Psoas muscle (tissue), 8 donors: Measurements from ENCODE around the gene FASTKD3. TPM values are rescaled to one million over a fixed set of nuclear protein-coding genes. Genes with fewer than 3 reads are reported as not detected.

Experiments
- ATAC-seq, 4 donors: fragments of 200-7000 bp; cut with Tn5 transposase; one replicate each; pipeline ENCODE4 v1.9.1; 2020; ENCODE audit warnings: moderate library complexity in 3 of 4, mild to moderate bottlenecking in 2 of 4
- DNase-seq, 2 donors: peaks; one replicate each; pipeline ENCODE4 v3.0.0-alpha.2; 2020
- H3K27ac ChIP-seq: fragments of 200-600 bp; one replicate; pipeline ENCODE4 v1.8.0; 2022
- H3K27me3 ChIP-seq, 3 donors: fragments of 200-600 bp in 1 of 3; one replicate each; pipeline versions ENCODE4 v1.6.1 to v1.8.0; 2013 to 2022; ENCODE audit warnings: low read length in 2 of 3, mild to moderate bottlenecking in 2 of 3, moderate library complexity in 1 of 3; ENCODE audit not compliant: insufficient read depth in 3 of 3
- H3K36me3 ChIP-seq, 2 donors: fragments of 200-600 bp in 1 of 2; one replicate each; pipeline versions ENCODE4 v1.6.1 to v1.8.0; 2013 to 2022; ENCODE audit warnings: low read depth in 1 of 2, mild to moderate bottlenecking in 1 of 2, moderate library complexity in 1 of 2; ENCODE audit not compliant: insufficient read depth in 1 of 2
- H3K4me1 ChIP-seq: fragments of 200-600 bp; one replicate; pipeline ENCODE4 v1.8.0; 2022
- H3K4me3 ChIP-seq: fragments of 200-600 bp; one replicate; pipeline ENCODE4 v1.8.0; 2022; ENCODE audit warnings: mild to moderate bottlenecking
- H3K9me3 ChIP-seq: fragments of 200-600 bp; one replicate; pipeline ENCODE4 v1.8.0; 2022
- CTCF ChIP-seq: fragments of 200-600 bp; IDR thresholded peaks from one replicate; pipeline ENCODE4 v1.8.0; 2022; ENCODE audit warnings: antibody characterized with exemption
- WGBS, 3 donors: extraction: QIAGEN DNeasy Blood & Tissue Kit; methylation state at CpG; one replicate each; pipeline versions ENCODE4 v1.1.6 to v1.1.7; 2013; 5-methylcytosine and 5-hydroxymethylcytosine counted together
- intact Hi-C, 2 donors: fragments of 100-400 bp; cut with DNase I; formaldehyde crosslinking; loops; one replicate each; pipeline versions ENCODE4 v1.11.0 to v1.14.2; 2022
- polyA plus RNA-seq, 3 donors: library from polyadenylated mRNA; stranded (reverse); fragments of 200-250 nt; gene quantifications; one replicate each; pipeline ENCODE4 v1.2.3, GENCODE V29; 2013
- total RNA-seq, 4 donors: library from RNA; stranded (reverse); fragmentation: NEBNext Ultra II Directional in 2 of 4; extraction: Animal tissue kit (Norgen Biotek cat#: 25700) in 2 of 4; gene quantifications; one replicate each; pipeline versions ENCODE4 v1.2.1 to v1.2.4, GENCODE V29; 2021 to 2023
- donor health status: healthy with polysubstance abuse.
- donor health status: DM: no; HTN: no; CAD: no; lungs with moderate emphysema.
- donor health status: Bipolar disorder and iron deficiency.
- donor health status: healthy.
- donor health status: DM: yes; HTN: yes; CAD: no.
- donor health status: DM: no; HTN: no; CAD: no.
- donor health status: DM: no; HTN: no; CAD: no.
- donor health status: DM: yes; HTN: yes; CAD: no.

The FASTKD3 gene
- total and polyA plus RNA-seq, 7 donors = 5.1 to 15.2 (median 6.4) TPM

GRCh38 chr5:7902666-7903625 lies 34.1 kb upstream of the FASTKD3 start:
- no peaks in the 10 kb centered on the region for H3K27me3 ChIP-seq
- H3K36me3 ChIP-seq = peaks cover 10 to 79% of the 10 kb centered on the region in 2 donors
- intact Hi-C loops = no loop called here
- no peak overlapping the region for H3K27ac ChIP-seq
- H3K4me3 ChIP-seq = no peak overlapping the region
- whole genome bisulfite sequencing, 3 donors = 88 to 92% (median 92%) methylated on average over 9 of the region's 9 CpGs
- ATAC-seq (no peak), DNase-seq (no peak)
- no peak for TF ChIP-seq CTCF
- H3K4me1 ChIP-seq = no peaks in the 10 kb centered on the region
- H3K9me3 ChIP-seq = peaks cover under 1% of the 10 kb centered on the region

- H3K4me1 ChIP-seq = no peaks in the 10 kb centered on the region
- no peaks in the 10 kb centered on the region for H3K9me3 ChIP-seq
- no peak for DNase-seq
- no peak overlapping the region for H3K4me3 ChIP-seq
- peaks cover 10 to 86% of the 10 kb centered on the region in 2 donors for H3K36me3 ChIP-seq
- TF ChIP-seq CTCF = no peak
- no peak for ATAC-seq
- H3K27me3 ChIP-seq = no peaks in the 10 kb centered on the region
- intact Hi-C loops = no loop called here
- no peak overlapping the region for H3K27ac ChIP-seq
- 81 to 93% (median 91%) methylated on average over 3 of the region's 3 CpGs for WGBS, 3 donors
Measured at GRCh38 chr5:7902201-7902600, 33.4 kb upstream of the FASTKD3 start.

GRCh38 chr5:7897014-7897600 lies 28.3 kb upstream of the FASTKD3 start:
- no peak for ATAC-seq

GRCh38 chr5:7894860-7895259 lies 26.0 kb upstream of the FASTKD3 start:
- Histone ChIP-seq H3K27me3 (no peaks in the 10 kb centered on the region), H3K36me3 (peaks cover 8 to 100% of the 10 kb centered on the region in 2 donors), H3K9me3 (no peaks in the 10 kb centered on the region), H3K4me3 (no peak overlapping the region), H3K27ac (no peak overlapping the region), H3K4me1 (no peaks in the 10 kb centered on the region)
- DNase-seq (no peak), ATAC-seq (no peak)
- WGBS, 3 donors = 76 to 88% (median 80%) methylated on average over 2 of the region's 2 CpGs
- intact Hi-C loops = no loop called here
- TF ChIP-seq CTCF = no peak

More at GRCh38 chr5:7897014-7897600, 28.3 kb upstream of the FASTKD3 start:
- no peak for DNase-seq
- Histone ChIP-seq H3K27me3 (no peaks in the 10 kb centered on the region), H3K4me3 (no peak overlapping the region), H3K9me3 (no peaks in the 10 kb centered on the region), H3K27ac (no peak overlapping the region), H3K36me3 (peaks cover 12 to 100% of the 10 kb centered on the region in 2 donors), H3K4me1 (no peaks in the 10 kb centered on the region)
- WGBS, 3 donors = 67 to 81% (median 71%) methylated on average over 5 of the region's 5 CpGs
- TF ChIP-seq CTCF = no peak
- intact Hi-C loops = no loop called here
